Measurements from ENCODE around the gene C20orf173.
"Not testable (repeated sequence)": the region's sequence is repeated elsewhere in the genome, so short reads cannot be mapped to it uniquely, and the experiment has no call there.

The C20orf173 gene

GRCh38 chr20:35552914-35553313 is 23.5 kb upstream of the C20orf173 start:
- Histone ChIP-seq H3K27me3 (ENCODE audit: control insufficient read depth in 1 of 2, insufficient read depth in 2 of 2, low read length in 2 of 2) (no peaks in the 10 kb centered on the region), H3K27ac (ENCODE audit: low read depth, low read length) (no peak overlapping the region), H3K36me3 (ENCODE audit: control insufficient read depth in 1 of 2, insufficient read depth in 2 of 2, low read length in 2 of 2) (peaks cover 36 to 88% of the 10 kb centered on the region in 2 donors), H3K4me3 (ENCODE audit: low read depth in 1 of 2, low read length in 2 of 2) (no peak overlapping the region), H3K4me1 (ENCODE audit: control insufficient read depth in 1 of 2, insufficient read depth in 2 of 2, low read length in 2 of 2) (no peaks in the 10 kb centered on the region), H3K9ac (ENCODE audit: low read depth in 1 of 2, low read length in 2 of 2) (no peak overlapping the region), H3K9me3 (ENCODE audit: control insufficient read depth in 1 of 2, low read length in 2 of 2) (no peaks in the 10 kb centered on the region)

GRCh38 chr20:35551503-35551902 is 22.1 kb upstream of the C20orf173 start:
- Histone ChIP-seq H3K36me3 (ENCODE audit: control insufficient read depth in 1 of 2, insufficient read depth in 2 of 2, low read length in 2 of 2) (peaks cover 43 to 82% of the 10 kb centered on the region in 2 donors), H3K9me3 (ENCODE audit: control insufficient read depth in 1 of 2, low read length in 2 of 2) (no peaks in the 10 kb centered on the region), H3K27me3 (ENCODE audit: control insufficient read depth in 1 of 2, insufficient read depth in 2 of 2, low read length in 2 of 2) (no peaks in the 10 kb centered on the region), H3K9ac (ENCODE audit: low read depth in 1 of 2, low read length in 2 of 2) (no peak overlapping the region), H3K27ac (ENCODE audit: low read depth, low read length) (no peak overlapping the region), H3K4me3 (ENCODE audit: low read depth in 1 of 2, low read length in 2 of 2) (no peak overlapping the region), H3K4me1 (ENCODE audit: control insufficient read depth in 1 of 2, insufficient read depth in 2 of 2, low read length in 2 of 2) (no peaks in the 10 kb centered on the region)

- Histone ChIP-seq H3K4me1 (ENCODE audit: control insufficient read depth in 1 of 2, insufficient read depth in 2 of 2, low read length in 2 of 2) (peaks cover 6 to 9% of the 10 kb centered on the region in 2 donors), H3K36me3 (ENCODE audit: control insufficient read depth in 1 of 2, insufficient read depth in 2 of 2, low read length in 2 of 2) (peaks cover 30 to 55% of the 10 kb centered on the region in 2 donors), H3K27me3 (ENCODE audit: control insufficient read depth in 1 of 2, insufficient read depth in 2 of 2, low read length in 2 of 2) (no peaks in the 10 kb centered on the region), H3K9ac (ENCODE audit: low read depth in 1 of 2, low read length in 2 of 2) (no peak overlapping the region), H3K9me3 (ENCODE audit: control insufficient read depth in 1 of 2, low read length in 2 of 2) (no peaks in the 10 kb centered on the region), H3K4me3 (ENCODE audit: low read depth in 1 of 2, low read length in 2 of 2) (no peak overlapping the region), H3K27ac (ENCODE audit: low read depth, low read length) (no peak overlapping the region)
Measured at GRCh38 chr20:35547329-35547728, 17.9 kb upstream of the C20orf173 start.

- peaks cover 10 to 14% of the 10 kb centered on the region in 2 donors for H3K4me1 ChIP-seq (ENCODE audit: control insufficient read depth in 1 of 2, insufficient read depth in 2 of 2, low read length in 2 of 2)
- no peaks in the 10 kb centered on the region for H3K27me3 ChIP-seq (ENCODE audit: control insufficient read depth in 1 of 2, insufficient read depth in 2 of 2, low read length in 2 of 2)
- no peak overlapping the region for H3K9ac ChIP-seq (ENCODE audit: low read depth in 1 of 2, low read length in 2 of 2)
- H3K27ac ChIP-seq (ENCODE audit: low read depth, low read length) = no peak overlapping the region
- H3K9me3 ChIP-seq (ENCODE audit: control insufficient read depth in 1 of 2, low read length in 2 of 2) = no peaks in the 10 kb centered on the region
- no peak overlapping the region for H3K4me3 ChIP-seq (ENCODE audit: low read depth in 1 of 2, low read length in 2 of 2)
- peaks cover 29 to 43% of the 10 kb centered on the region in 2 donors for H3K36me3 ChIP-seq (ENCODE audit: control insufficient read depth in 1 of 2, insufficient read depth in 2 of 2, low read length in 2 of 2)
Measured at GRCh38 chr20:35546127-35546526, 16.7 kb upstream of the C20orf173 start.

- H3K27ac ChIP-seq (ENCODE audit: low read depth, low read length); H3K4me3 ChIP-seq (ENCODE audit: low read depth in 1 of 2, low read length in 2 of 2); H3K27me3 ChIP-seq (ENCODE audit: control insufficient read depth in 1 of 2, insufficient read depth in 2 of 2, low read length in 2 of 2); H3K9ac ChIP-seq (ENCODE audit: low read depth in 1 of 2, low read length in 2 of 2); H3K9me3 ChIP-seq (ENCODE audit: control insufficient read depth in 1 of 2, low read length in 2 of 2): not testable (repeated sequence)
- Histone ChIP-seq H3K36me3 (ENCODE audit: control insufficient read depth in 1 of 2, insufficient read depth in 2 of 2, low read length in 2 of 2) (peaks cover 26 to 35% of the 10 kb centered on the region in 2 donors), H3K4me1 (ENCODE audit: control insufficient read depth in 1 of 2, insufficient read depth in 2 of 2, low read length in 2 of 2) (peaks cover 10 to 15% of the 10 kb centered on the region in 2 donors)
Measured at GRCh38 chr20:35544941-35545340, 15.5 kb upstream of the C20orf173 start.

GRCh38 chr20:35544436-35544835 is 15.0 kb upstream of the C20orf173 start:
- no peaks in the 10 kb centered on the region for H3K27me3 ChIP-seq (ENCODE audit: control insufficient read depth in 1 of 2, insufficient read depth in 2 of 2, low read length in 2 of 2)
- H3K36me3 ChIP-seq (ENCODE audit: control insufficient read depth in 1 of 2, insufficient read depth in 2 of 2, low read length in 2 of 2) = peaks cover 23 to 32% of the 10 kb centered on the region in 2 donors

GRCh38 chr20:35542990-35543389 is 13.5 kb upstream of the C20orf173 start:
- H3K9ac ChIP-seq (ENCODE audit: low read depth in 1 of 2, low read length in 2 of 2) = no peak overlapping the region
- peaks cover 10 to 15% of the 10 kb centered on the region in 2 donors for H3K4me1 ChIP-seq (ENCODE audit: control insufficient read depth in 1 of 2, insufficient read depth in 2 of 2, low read length in 2 of 2)
- peaks cover 12 to 18% of the 10 kb centered on the region in 2 donors for H3K36me3 ChIP-seq (ENCODE audit: control insufficient read depth in 1 of 2, insufficient read depth in 2 of 2, low read length in 2 of 2)
- H3K4me3 ChIP-seq (ENCODE audit: low read depth in 1 of 2, low read length in 2 of 2) = peak overlapping the region in 1 of 2 donors; percentile 84
- H3K9me3 ChIP-seq (ENCODE audit: control insufficient read depth in 1 of 2, low read length in 2 of 2) = no peaks in the 10 kb centered on the region
- H3K27me3 ChIP-seq (ENCODE audit: control insufficient read depth in 1 of 2, insufficient read depth in 2 of 2, low read length in 2 of 2) = no peaks in the 10 kb centered on the region
- no peak overlapping the region for H3K27ac ChIP-seq (ENCODE audit: low read depth, low read length)

More at GRCh38 chr20:35544436-35544835, 15.0 kb upstream of the C20orf173 start:
- Histone ChIP-seq H3K4me1 (ENCODE audit: control insufficient read depth in 1 of 2, insufficient read depth in 2 of 2, low read length in 2 of 2) (peaks cover 10 to 15% of the 10 kb centered on the region in 2 donors), H3K9ac (ENCODE audit: low read depth in 1 of 2, low read length in 2 of 2) (no peak overlapping the region), H3K4me3 (ENCODE audit: low read depth in 1 of 2, low read length in 2 of 2) (no peak overlapping the region), H3K9me3 (ENCODE audit: control insufficient read depth in 1 of 2, low read length in 2 of 2) (no peaks in the 10 kb centered on the region), H3K27ac (ENCODE audit: low read depth, low read length) (no peak overlapping the region)

GRCh38 chr20:35541783-35542662 is 12.6 kb upstream of the C20orf173 start, which contains the start of gene ERGIC3:
Gene ERGIC3, plus strand, starts transcription at chr20:35542078. Its CDS starts 20 bp downstream, at chr20:35542098.
- Histone ChIP-seq H3K27ac (ENCODE audit: low read depth, low read length) (peak within 1 kb of the TSS; percentile 70), H3K4me1 (ENCODE audit: control insufficient read depth in 1 of 2, insufficient read depth in 2 of 2, low read length in 2 of 2) (peaks cover 10 to 15% of the 10 kb centered on the region in 2 donors), H3K4me3 (ENCODE audit: low read depth in 1 of 2, low read length in 2 of 2) (peak within 1 kb of the TSS; percentile 84 to 91), H3K36me3 (ENCODE audit: control insufficient read depth in 1 of 2, insufficient read depth in 2 of 2, low read length in 2 of 2) (peaks cover 5 to 10% of the 10 kb centered on the region in 2 donors), H3K9me3 (ENCODE audit: control insufficient read depth in 1 of 2, low read length in 2 of 2) (no peaks in the 10 kb centered on the region), H3K27me3 (ENCODE audit: control insufficient read depth in 1 of 2, insufficient read depth in 2 of 2, low read length in 2 of 2) (no peaks in the 10 kb centered on the region), H3K9ac (ENCODE audit: low read depth in 1 of 2, low read length in 2 of 2) (peak within 1 kb of the TSS; percentile 68 to 79)

- no peak overlapping the region for H3K27ac ChIP-seq (ENCODE audit: low read depth, low read length)
- H3K4me3 ChIP-seq (ENCODE audit: low read depth in 1 of 2, low read length in 2 of 2) = peak overlapping the region; percentile 84 to 91
- H3K36me3 ChIP-seq (ENCODE audit: control insufficient read depth in 1 of 2, insufficient read depth in 2 of 2, low read length in 2 of 2) = peaks cover 0 to 10% of the 10 kb centered on the region in 2 donors
- peak overlapping the region in 1 of 2 donors; percentile 28 for H3K9ac ChIP-seq (ENCODE audit: low read depth in 1 of 2, low read length in 2 of 2)
- H3K9me3 ChIP-seq (ENCODE audit: control insufficient read depth in 1 of 2, low read length in 2 of 2) = no peaks in the 10 kb centered on the region
- H3K27me3 ChIP-seq (ENCODE audit: control insufficient read depth in 1 of 2, insufficient read depth in 2 of 2, low read length in 2 of 2) = no peaks in the 10 kb centered on the region
- H3K4me1 ChIP-seq (ENCODE audit: control insufficient read depth in 1 of 2, insufficient read depth in 2 of 2, low read length in 2 of 2) = peaks cover 10 to 15% of the 10 kb centered on the region in 2 donors
Measured at GRCh38 chr20:35541118-35541782, 11.8 kb upstream of the C20orf173 start.

- peaks cover 10 to 15% of the 10 kb centered on the region in 2 donors for H3K4me1 ChIP-seq (ENCODE audit: control insufficient read depth in 1 of 2, insufficient read depth in 2 of 2, low read length in 2 of 2)
- no peak overlapping the region for H3K9ac ChIP-seq (ENCODE audit: low read depth in 1 of 2, low read length in 2 of 2)
- no peak overlapping the region for H3K27ac ChIP-seq (ENCODE audit: low read depth, low read length)
- peak overlapping the region; percentile 22 to 48 for H3K4me3 ChIP-seq (ENCODE audit: low read depth in 1 of 2, low read length in 2 of 2)
- no peaks in the 10 kb centered on the region for H3K27me3 ChIP-seq (ENCODE audit: control insufficient read depth in 1 of 2, insufficient read depth in 2 of 2, low read length in 2 of 2)
- no peaks in the 10 kb centered on the region for H3K9me3 ChIP-seq (ENCODE audit: control insufficient read depth in 1 of 2, low read length in 2 of 2)
- H3K36me3 ChIP-seq (ENCODE audit: control insufficient read depth in 1 of 2, insufficient read depth in 2 of 2, low read length in 2 of 2) = peaks cover 0 to 10% of the 10 kb centered on the region in 2 donors
Measured at GRCh38 chr20:35539756-35540212, 10.3 kb upstream of the C20orf173 start.
